ENCODE measurements around the gene PARP8. TPM values are rescaled to one million over a fixed set of nuclear protein-coding genes. Genes with fewer than 3 reads are reported as not detected.

The PARP8 gene
- total RNA-seq, 1 donor from 2014 or later, result 23.3 TPM

GRCh38 chr5:50702615-50703366 is 36.4 kb downstream of the PARP8 start:
- DNase-seq (ENCODE audit: low spot score), result no peak
- no peaks in the 10 kb centered on the region for H3K27me3 Mint-ChIP-seq (ENCODE audit: low read depth)
- H3K36me3 Mint-ChIP-seq (ENCODE audit: low read depth), result no peaks in the 10 kb centered on the region
- H3K27ac Mint-ChIP-seq (ENCODE audit: unreplicated experiment), result no peak overlapping the region
- peaks cover 14% of the 10 kb centered on the region for H3K4me1 Mint-ChIP-seq (ENCODE audit: low read depth)
- H3K9me3 Mint-ChIP-seq (ENCODE audit: low read depth), result no peaks in the 10 kb centered on the region
- TF ChIP-seq, protein P1, sequence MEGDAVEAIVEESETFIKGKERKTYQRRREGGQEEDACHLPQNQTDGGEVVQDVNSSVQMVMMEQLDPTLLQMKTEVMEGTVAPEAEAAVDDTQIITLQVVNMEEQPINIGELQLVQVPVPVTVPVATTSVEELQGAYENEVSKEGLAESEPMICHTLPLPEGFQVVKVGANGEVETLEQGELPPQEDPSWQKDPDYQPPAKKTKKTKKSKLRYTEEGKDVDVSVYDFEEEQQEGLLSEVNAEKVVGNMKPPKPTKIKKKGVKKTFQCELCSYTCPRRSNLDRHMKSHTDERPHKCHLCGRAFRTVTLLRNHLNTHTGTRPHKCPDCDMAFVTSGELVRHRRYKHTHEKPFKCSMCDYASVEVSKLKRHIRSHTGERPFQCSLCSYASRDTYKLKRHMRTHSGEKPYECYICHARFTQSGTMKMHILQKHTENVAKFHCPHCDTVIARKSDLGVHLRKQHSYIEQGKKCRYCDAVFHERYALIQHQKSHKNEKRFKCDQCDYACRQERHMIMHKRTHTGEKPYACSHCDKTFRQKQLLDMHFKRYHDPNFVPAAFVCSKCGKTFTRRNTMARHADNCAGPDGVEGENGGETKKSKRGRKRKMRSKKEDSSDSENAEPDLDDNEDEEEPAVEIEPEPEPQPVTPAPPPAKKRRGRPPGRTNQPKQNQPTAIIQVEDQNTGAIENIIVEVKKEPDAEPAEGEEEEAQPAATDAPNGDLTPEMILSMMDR (IDR thresholded peaks at IDR 0.05), result no peak
- no peak overlapping the region for H3K4me3 Mint-ChIP-seq (ENCODE audit: unreplicated experiment)

- no peak overlapping the region for H3K4me3 Mint-ChIP-seq (ENCODE audit: unreplicated experiment)
- no peak overlapping the region for H3K27ac Mint-ChIP-seq (ENCODE audit: unreplicated experiment)
- H3K36me3 Mint-ChIP-seq (ENCODE audit: low read depth), result no peaks in the 10 kb centered on the region
- no peaks in the 10 kb centered on the region for H3K9me3 Mint-ChIP-seq (ENCODE audit: low read depth)
- DNase-seq (ENCODE audit: low spot score), result no peak
- H3K27me3 Mint-ChIP-seq (ENCODE audit: low read depth), result no peaks in the 10 kb centered on the region
- TF ChIP-seq, protein P1 (IDR thresholded peaks at IDR 0.05), result no peak
- H3K4me1 Mint-ChIP-seq (ENCODE audit: low read depth), result peaks cover 20% of the 10 kb centered on the region
These were observed 36.9 kb downstream of the PARP8 start for GRCh38 chr5:50703367-50703666.

DNA sequence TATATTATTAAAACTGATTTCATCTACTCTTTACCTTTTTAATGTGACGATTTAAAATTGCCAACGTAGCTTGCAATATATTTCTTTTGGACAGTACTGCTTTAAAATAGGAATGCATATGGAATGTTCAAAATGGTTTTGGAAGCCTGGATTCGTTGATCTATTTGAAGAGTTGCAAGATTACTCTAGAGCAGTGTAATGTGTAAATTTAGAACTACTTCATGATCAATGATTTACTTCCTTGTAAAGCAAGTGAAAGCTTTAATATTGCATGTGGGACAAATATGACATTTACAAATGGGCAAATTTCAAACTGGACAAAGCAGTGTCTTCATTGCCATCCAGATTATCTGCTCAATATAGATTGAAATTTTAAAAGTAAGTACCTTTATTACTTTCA is 38.3 kb downstream of the PARP8 start:
- Mint-ChIP-seq H3K27ac (ENCODE audit: unreplicated experiment) (no peak overlapping the region), H3K9me3 (ENCODE audit: low read depth) (no peaks in the 10 kb centered on the region), H3K4me1 (ENCODE audit: low read depth) (peaks cover 32% of the 10 kb centered on the region), H3K4me3 (ENCODE audit: unreplicated experiment) (no peak overlapping the region), H3K27me3 (ENCODE audit: low read depth) (no peaks in the 10 kb centered on the region), H3K36me3 (ENCODE audit: low read depth) (no peaks in the 10 kb centered on the region)
- no peak for DNase-seq (ENCODE audit: low spot score)
- TF ChIP-seq, protein P1 (IDR thresholded peaks at IDR 0.05), result no peak

DNA sequence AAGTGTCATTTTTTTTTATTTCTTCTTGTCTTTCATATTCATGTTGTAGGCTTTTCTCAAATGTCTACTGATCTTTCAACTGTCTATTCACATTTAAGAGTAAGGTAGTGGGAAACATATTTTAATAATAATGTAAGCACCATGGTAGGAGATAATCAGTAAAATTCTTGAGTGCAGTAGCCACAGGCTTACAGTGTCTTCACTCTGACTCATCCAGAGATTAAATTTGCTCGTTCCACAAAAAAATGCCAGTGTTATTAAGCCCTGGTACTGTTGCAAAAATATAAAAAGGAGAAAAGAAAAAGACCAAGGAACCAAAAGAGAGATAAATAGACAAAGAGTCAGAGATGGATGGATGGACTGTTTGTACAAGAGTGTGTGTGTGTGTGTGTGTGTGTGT is 43.0 kb downstream of the PARP8 start:
- Mint-ChIP-seq H3K9me3 (ENCODE audit: low read depth) (no peaks in the 10 kb centered on the region), H3K4me3 (ENCODE audit: unreplicated experiment) (peak overlapping the region; percentile 35), H3K27ac (ENCODE audit: unreplicated experiment) (peak overlapping the region; percentile 85), H3K36me3 (ENCODE audit: low read depth) (no peaks in the 10 kb centered on the region), H3K27me3 (ENCODE audit: low read depth) (no peaks in the 10 kb centered on the region), H3K4me1 (ENCODE audit: low read depth) (peaks cover 38% of the 10 kb centered on the region)
- no peak for DNase-seq (ENCODE audit: low spot score)
- TF ChIP-seq, protein P1 (IDR thresholded peaks at IDR 0.05), result no peak

DNA sequence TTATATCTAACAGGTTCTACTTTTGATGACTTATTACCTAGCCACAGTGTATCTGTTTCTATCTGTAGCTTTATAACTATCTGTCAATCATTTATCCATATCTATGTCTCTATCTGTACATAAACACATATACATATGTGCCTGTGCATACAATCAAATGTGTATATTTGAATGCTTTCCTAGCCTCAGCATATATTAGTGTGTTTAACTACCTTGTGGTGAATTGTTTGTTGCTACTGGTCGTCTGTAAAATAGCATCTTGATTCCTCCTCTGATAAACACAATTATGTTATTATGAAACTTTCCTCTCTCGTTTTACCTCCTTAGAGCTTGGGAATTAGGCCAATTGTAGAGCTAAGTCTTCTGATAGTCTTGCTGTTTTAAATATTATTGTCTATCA is 44.4 kb downstream of the PARP8 start:
- TF ChIP-seq, protein P1 (IDR thresholded peaks at IDR 0.05), result no peak
- Mint-ChIP-seq H3K4me1 (ENCODE audit: low read depth) (peaks cover 37% of the 10 kb centered on the region), H3K27ac (ENCODE audit: unreplicated experiment) (no peak overlapping the region), H3K9me3 (ENCODE audit: low read depth) (no peaks in the 10 kb centered on the region), H3K4me3 (ENCODE audit: unreplicated experiment) (no peak overlapping the region), H3K36me3 (ENCODE audit: low read depth) (no peaks in the 10 kb centered on the region), H3K27me3 (ENCODE audit: low read depth) (no peaks in the 10 kb centered on the region)
- DNase-seq (ENCODE audit: low spot score), result no peak

Measured in chondrocyte (in vitro differentiated cells).